ENCODE results near the gene SLC5A12.

GRCh38 chr11:26688701-26689100 lies 33.2 kb downstream of the SLC5A12 start:
- no peak for TF ChIP-seq CTCF (IDR thresholded peaks at IDR 0.05)
- TF ChIP-seq POLR2A (IDR thresholded peaks at IDR 0.05), result no peak
